Prostate gland (tissue), 2 donors: Measurements from ENCODE around the gene GNG4. TPM values are rescaled to one million over a fixed set of nuclear protein-coding genes. Genes with fewer than 3 reads are reported as not detected.
A peak's percentile ranks its signal among the peaks of the same experiment; 100 is the strongest.

Experiments used
- DNase-seq: peaks from one replicate; pipeline ENCODE4 v3.0.0-alpha.2; 2019; ENCODE audit warnings: low spot score
- H3K27ac ChIP-seq, 2 donors: fragments of 200-600 bp; sonication (generic); 2 replicates each; pipeline ENCODE4 v1.5.1; 2017 to 2019
- H3K27me3 ChIP-seq: fragments of 200-600 bp; sonication (generic); replicated peaks from 2 replicates; pipeline ENCODE4 v1.5.1; 2019; ENCODE audit not compliant: insufficient read depth
- H3K36me3 ChIP-seq, 2 donors: fragments of 200-600 bp; sonication (generic); 1 replicate in 1 of 2; 2 replicates in 1 of 2; pipeline versions ENCODE4 v1.5.1 to v1.8.1; 2017 to 2019
- H3K4me1 ChIP-seq: fragments of 200-600 bp; sonication (generic); replicated peaks from 2 replicates; pipeline ENCODE4 v1.5.1; 2019
- H3K4me3 ChIP-seq, 2 donors: fragments of 200-600 bp; sonication (generic); 2 replicates each; pipeline ENCODE4 v1.5.1; 2017 to 2019
- H3K9me3 ChIP-seq: fragments of 200-600 bp; sonication (generic); 2 replicates; pipeline ENCODE4 v1.5.1; 2017
- CTCF ChIP-seq, 4 experiments: fragments of 200-600 bp in 2 of 4; fragments of 450-650 bp in 2 of 4; sonication (generic) in 2 of 4; IDR thresholded peaks; 1 replicate in 3 of 4; 2 replicates in 1 of 4; pipeline ENCODE4 v1.5.1; 2016 to 2019; ENCODE audit warnings: antibody characterized with exemption in 4 of 4, mild to moderate bottlenecking in 2 of 4, moderate library complexity in 2 of 4
- POLR2A ChIP-seq: fragments of 450-650 bp; IDR thresholded peaks from one replicate; pipeline ENCODE4 v1.6.1; 2016; ENCODE audit warnings: antibody characterized with exemption, mild to moderate bottlenecking
- POLR2AphosphoS5 ChIP-seq: sonication (generic); formaldehyde crosslinking; IDR thresholded peaks from one replicate; pipeline ENCODE4 v1.6.1; 2017; ENCODE audit warnings: antibody characterized with exemption
- WGBS: methylation state at CpG from one replicate; pipeline ENCODE4 v1.1.5; 2018; 5-methylcytosine and 5-hydroxymethylcytosine counted together
- intact Hi-C: fragments of 100-400 bp; cut with DNase I; formaldehyde crosslinking; loops from one replicate; pipeline ENCODE4 v1.14.2; 2022
- total RNA-seq, 2 donors: library from RNA; depleted of rRNA; stranded (reverse); fragments of >200 nt; gene quantifications; one replicate each; pipeline ENCODE4 v1.1.0, GENCODE V29; 2016

GNG4 gene
- total RNA-seq, 2 donors from 2014 or later, result 9.4 to 47.7 TPM

- no peak overlapping the region for H3K4me3 ChIP-seq
- no peak for TF ChIP-seq CTCF (IDR thresholded peaks at IDR 0.05)
- no peak for TF ChIP-seq POLR2AphosphoS5
- no peak for TF ChIP-seq POLR2A
- H3K27ac ChIP-seq, result no peak overlapping the region
- no peak for DNase-seq
- WGBS, result 90% methylated on average over 9 of the region's 9 CpGs
- intact Hi-C loops, result no loop called here
- no peaks in the 10 kb centered on the region for H3K36me3 ChIP-seq
- H3K9me3 ChIP-seq, result no peaks in the 10 kb centered on the region
- no peaks in the 10 kb centered on the region for H3K4me1 ChIP-seq
- no peaks in the 10 kb centered on the region for H3K27me3 ChIP-seq
Measured at GRCh38 chr1:235646463-235646862, 3.1 kb downstream of the GNG4 start.

GRCh38 chr1:235644693-235645305, 4.8 kb downstream of the GNG4 start:
- no peak overlapping the region for H3K4me3 ChIP-seq
- no peak for TF ChIP-seq POLR2AphosphoS5
- no peak for TF ChIP-seq POLR2A
- TF ChIP-seq CTCF (IDR thresholded peaks at IDR 0.05), result no peak
- H3K27me3 ChIP-seq, result no peaks in the 10 kb centered on the region
- no peaks in the 10 kb centered on the region for H3K4me1 ChIP-seq
- no peaks in the 10 kb centered on the region for H3K36me3 ChIP-seq
- intact Hi-C loops, result no loop called here
- no peak overlapping the region for H3K27ac ChIP-seq
- WGBS, result 85% methylated on average over 13 of the region's 13 CpGs
- DNase-seq, result no peak
- no peaks in the 10 kb centered on the region for H3K9me3 ChIP-seq

GRCh38 chr1:235643837-235644692, 5.5 kb downstream of the GNG4 start:
- Histone ChIP-seq H3K9me3 (no peaks in the 10 kb centered on the region), H3K36me3 (no peaks in the 10 kb centered on the region), H3K4me1 (no peaks in the 10 kb centered on the region), H3K27me3 (no peaks in the 10 kb centered on the region), H3K27ac (no peak overlapping the region), H3K4me3 (no peak overlapping the region)
- intact Hi-C loops, result no loop called here
- no peak for TF ChIP-seq POLR2AphosphoS5
- TF ChIP-seq POLR2A, result no peak
- TF ChIP-seq CTCF (IDR thresholded peaks at IDR 0.05), result no peak
- DNase-seq, result no peak
- WGBS, result 91% methylated on average over 23 of the region's 23 CpGs

GRCh38 chr1:235642943-235643371, 6.6 kb downstream of the GNG4 start:
- DNase-seq, result no peak
- H3K27ac ChIP-seq, result peak overlapping the region in 1 of 2 donors; percentile 55
- no peaks in the 10 kb centered on the region for H3K36me3 ChIP-seq
- no peaks in the 10 kb centered on the region for H3K4me1 ChIP-seq
- intact Hi-C loops, result no loop called here
- H3K27me3 ChIP-seq, result no peaks in the 10 kb centered on the region
- TF ChIP-seq CTCF (IDR thresholded peaks at IDR 0.05) (no peak), POLR2A (no peak), POLR2AphosphoS5 (no peak)
- no peak overlapping the region for H3K4me3 ChIP-seq
- H3K9me3 ChIP-seq, result no peaks in the 10 kb centered on the region
- WGBS, result 46% methylated on average over 11 of the region's 11 CpGs
